ENCODE data around the gene IFNL2.
"Not testable (repeated sequence)": the region's sequence is repeated elsewhere in the genome, so short reads cannot be mapped to it uniquely, and the experiment has no call there.

Gene IFNL2

GRCh38 chr19:39253374-39254149 is 14.6 kb upstream of the IFNL2 start:
- DNase-seq (ENCODE audit: low read depth): no peak

- DNase-seq (ENCODE audit: low read depth): no peak
These were observed 13.5 kb upstream of the IFNL2 start for GRCh38 chr19:39254531-39255345.

GRCh38 chr19:39257227-39257626 is 11.0 kb upstream of the IFNL2 start:
- no peak for DNase-seq (ENCODE audit: low read depth)

- no peak for DNase-seq (ENCODE audit: low read depth)
These were observed 6.5 kb upstream of the IFNL2 start for GRCh38 chr19:39261704-39262103.

DNA sequence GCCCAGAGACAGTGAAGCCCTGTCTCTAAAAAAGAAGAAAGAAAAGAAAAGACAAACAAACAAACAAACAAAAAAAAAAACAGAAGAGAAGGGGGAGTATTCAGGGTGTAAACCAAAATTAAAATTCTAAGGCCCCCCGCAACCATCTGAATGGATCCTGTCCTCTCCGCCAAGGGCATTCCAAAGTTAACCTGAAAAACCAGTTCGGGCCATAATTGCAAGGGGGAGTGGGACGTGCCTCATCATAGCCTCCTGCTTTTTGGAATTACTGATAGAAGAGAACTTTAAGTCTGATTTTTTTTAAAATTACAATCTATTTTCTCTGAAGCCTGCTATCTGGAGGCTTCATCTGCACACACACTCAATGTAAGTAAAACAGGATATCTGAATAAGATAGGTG is 5.7 kb upstream of the IFNL2 start:
- DNase-seq (ENCODE audit: low read depth): no peak

- DNase-seq (ENCODE audit: low read depth): no peak
These were observed 4.3 kb upstream of the IFNL2 start for GRCh38 chr19:39263912-39264305.

- no peak for DNase-seq (ENCODE audit: low read depth)
These were observed 3.6 kb upstream of the IFNL2 start for GRCh38 chr19:39264306-39265290.

DNA sequence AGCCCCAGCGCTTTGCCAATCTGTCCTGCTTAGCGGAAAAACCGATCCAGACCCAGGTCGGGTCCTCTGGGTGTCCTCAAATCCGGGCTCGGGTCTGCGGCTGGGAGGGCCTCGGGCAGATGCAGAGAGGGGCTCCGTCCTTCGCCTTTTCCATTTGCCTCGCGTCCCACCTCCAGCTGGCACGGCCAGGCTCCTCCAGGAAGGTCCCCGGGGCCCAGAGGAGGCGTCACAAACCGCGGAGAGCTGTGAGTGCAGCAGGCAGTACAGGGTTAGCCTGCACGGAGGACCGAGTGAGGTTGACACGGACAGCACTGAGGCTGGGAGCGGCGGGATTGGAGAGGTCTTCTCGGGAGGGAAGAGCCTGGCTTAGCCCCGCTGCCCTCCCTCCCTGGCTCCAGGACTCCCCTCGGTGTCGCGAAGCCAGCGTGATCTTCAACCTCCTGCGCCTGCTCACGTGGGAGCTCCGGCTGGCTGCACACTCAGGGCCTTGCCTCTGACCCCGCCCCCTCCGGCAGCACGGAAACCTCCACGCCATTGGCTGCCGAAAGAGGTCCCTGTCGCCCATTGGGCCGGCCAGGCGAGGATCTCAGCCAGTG is 2.8 kb upstream of the IFNL2 start:
- no peak for DNase-seq (ENCODE audit: low read depth)

DNA sequence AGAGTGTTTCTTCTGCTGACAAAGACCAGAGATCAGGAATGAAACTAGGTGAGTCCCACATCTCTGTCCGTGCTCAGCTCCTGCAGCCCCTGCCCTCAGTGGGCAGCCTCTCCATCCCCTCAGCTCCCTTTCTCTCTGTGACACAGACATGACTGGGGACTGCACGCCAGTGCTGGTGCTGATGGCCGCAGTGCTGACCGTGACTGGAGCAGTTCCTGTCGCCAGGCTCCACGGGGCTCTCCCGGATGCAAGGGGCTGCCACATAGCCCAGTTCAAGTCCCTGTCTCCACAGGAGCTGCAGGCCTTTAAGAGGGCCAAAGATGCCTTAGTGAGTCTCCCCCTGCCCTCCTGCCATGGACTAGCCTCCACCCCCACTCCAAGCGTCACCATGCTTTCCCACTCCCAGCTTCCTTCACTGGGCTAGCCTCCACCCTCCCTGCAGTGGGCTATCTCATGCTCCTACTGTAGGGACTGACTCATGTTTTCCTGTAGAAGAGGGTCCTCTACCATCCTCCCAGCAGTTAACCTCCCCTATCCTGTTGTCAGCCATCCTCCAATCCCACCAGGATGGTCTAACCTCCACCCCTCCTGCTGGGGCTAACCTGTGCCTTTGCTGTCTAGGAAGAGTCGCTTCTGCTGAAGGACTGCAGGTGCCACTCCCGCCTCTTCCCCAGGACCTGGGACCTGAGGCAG is 481 bp downstream of the IFNL2 start:
- not testable (repeated sequence) for DNase-seq (ENCODE audit: low read depth)

DNA sequence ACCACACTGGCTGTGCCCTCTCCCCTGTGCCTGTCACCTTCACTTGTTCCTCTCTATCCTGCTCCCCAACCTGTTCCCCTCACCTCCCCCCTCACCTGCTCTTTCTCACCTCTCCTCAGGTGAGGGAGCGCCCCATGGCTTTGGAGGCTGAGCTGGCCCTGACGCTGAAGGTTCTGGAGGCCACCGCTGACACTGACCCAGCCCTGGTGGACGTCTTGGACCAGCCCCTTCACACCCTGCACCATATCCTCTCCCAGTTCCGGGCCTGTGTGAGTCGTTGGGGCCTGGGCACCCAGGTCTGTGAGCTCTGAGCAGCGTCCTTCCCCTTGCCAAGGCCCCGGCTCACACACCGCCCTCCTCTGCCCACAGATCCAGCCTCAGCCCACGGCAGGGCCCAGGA is 1.2 kb downstream of the IFNL2 start:
- DNase-seq (ENCODE audit: low read depth): not testable (repeated sequence)

DNA sequence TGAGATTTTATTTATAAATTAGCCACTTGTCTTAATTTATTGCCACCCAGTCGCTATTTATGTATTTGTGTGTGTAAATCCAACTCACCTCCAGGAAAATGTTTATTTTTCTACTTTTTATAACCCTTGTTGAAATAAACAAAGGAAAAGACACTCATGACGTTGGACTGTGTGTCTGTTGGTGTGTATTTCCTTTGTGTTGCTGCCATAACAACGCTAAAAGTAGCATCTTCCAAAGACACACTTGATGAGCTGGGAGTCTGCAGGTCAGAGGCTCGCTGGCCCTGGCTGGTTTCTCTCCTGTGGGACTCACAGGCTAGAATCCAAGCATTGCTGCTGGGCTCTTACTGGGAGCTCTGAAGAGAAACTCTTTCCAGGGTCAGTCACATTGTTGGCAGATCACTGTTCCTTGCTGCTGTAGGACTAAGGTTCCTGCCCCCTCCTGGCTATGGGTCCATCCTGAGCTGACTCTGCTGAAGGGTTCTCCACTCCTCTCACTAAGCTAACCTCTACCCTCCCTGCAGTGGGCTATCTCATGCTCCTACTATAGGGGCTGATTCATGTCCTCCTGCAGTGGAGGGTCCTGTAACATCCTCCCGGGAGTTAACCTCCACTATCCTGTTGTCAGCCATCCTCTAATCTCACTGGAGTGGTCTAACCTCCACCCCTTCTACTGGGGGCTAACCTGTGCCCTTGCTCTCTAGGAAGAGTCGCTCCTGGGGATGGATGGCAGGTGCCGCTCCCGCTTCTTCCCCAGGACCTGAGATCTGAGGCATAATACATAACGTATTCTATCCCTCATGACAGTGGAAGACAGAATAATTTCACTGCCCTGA is 2.1 kb downstream of the IFNL2 start:
- no peak for DNase-seq (ENCODE audit: low read depth)

DNA sequence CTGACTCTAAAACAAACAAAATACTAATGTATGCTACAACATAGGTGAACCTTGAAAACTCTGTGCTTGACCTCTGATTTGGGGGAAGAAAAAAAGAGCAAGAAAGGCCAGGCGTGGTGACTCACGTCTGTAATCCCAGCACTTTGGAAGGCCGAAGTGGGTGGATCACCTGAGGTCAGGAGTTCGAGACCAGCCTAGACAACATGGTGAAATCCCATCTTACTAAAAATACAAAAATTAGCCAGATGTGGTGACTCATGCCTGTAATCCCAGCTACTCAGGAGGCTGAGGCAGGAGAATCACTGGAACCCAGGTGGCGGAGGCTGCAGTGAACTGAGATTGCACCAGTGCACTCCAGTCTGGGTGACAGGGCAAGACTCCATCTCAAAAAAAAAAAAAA is 5.7 kb downstream of the IFNL2 start:
- not testable (repeated sequence) for DNase-seq (ENCODE audit: low read depth)

DNA sequence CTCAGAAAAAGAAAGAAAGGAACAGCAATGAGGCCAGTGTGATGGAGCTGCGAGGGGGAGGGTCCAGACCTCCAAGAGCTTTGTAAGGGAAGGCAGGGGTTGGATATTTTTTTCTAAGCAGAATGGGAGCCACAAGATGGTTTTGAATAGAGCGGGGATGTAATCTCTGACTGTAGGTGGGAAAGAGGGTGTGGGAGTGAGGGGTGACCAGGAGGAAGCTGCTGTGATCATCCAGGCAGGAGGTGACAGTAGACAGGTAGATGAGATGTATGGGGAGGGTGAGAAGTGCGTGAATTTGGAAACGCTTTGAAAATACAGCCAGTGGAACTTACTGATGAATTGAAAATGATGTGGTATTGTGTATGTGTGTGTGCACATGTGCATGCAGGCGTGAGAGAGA is 7.4 kb downstream of the IFNL2 start:
- DNase-seq (ENCODE audit: low read depth): no peak

DNA sequence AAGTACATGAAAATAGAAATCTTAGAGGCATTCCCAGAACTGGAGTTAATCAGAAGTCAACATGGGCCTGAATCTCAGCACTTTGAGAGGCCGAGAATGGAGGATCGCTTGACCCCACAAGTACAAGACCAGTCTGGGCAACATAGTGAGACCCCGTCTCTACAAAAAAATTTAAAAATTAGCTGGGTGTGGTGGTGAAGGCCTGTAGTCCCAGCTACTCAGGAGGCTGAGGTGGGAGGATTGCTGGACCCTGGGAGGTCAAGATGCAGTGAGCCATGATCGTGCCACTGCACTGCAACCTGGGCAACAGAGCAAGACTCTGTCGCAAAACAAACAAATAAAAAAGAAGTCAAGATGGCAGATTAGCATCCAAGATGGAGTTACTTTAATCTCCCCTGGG is 8.5 kb downstream of the IFNL2 start:
- DNase-seq (ENCODE audit: low read depth): no peak

DNA sequence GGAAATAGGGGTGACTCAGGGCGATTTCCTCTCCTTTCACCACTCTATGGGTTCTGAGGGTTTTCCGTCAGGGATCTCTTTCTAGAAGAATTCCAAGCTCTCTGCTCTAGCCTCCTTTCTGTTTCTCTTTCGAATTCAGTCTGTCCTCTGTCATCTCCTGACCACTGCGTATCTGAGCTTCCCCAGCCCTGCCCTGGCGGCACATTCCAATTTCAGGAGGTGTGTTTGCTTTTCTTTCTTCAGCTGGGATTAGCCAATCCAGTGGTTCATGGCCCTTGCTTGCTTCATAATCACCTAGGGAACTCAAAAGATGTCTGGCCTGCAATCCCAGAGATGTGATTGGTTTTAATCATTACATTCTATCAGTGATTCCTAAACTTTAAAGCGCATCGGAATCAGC is 9.4 kb downstream of the IFNL2 start:
- DNase-seq (ENCODE audit: low read depth): no peak

DNA sequence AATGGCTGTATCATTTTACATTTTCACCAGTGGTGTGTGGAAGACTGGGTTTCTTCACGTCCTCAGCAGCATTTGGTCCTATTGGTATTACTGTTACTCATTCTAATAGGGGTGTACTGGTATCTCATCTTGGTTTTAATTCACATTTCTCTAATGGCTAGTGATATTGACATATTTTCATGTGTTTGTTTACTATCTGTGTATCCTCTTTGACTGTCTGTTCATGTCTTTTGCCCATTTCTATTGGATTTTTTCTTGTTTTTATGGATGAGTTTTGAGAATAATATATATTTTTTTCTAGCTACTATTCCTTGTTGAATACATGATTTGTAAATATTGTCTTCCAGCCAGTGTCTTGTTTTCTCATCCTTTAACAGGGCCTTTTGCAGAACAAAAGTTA is 13.8 kb downstream of the IFNL2 start:
- no peak for DNase-seq (ENCODE audit: low read depth)

- no peak for DNase-seq (ENCODE audit: low read depth)
These were observed 15.8 kb downstream of the IFNL2 start for GRCh38 chr19:39284032-39284431.

DNA sequence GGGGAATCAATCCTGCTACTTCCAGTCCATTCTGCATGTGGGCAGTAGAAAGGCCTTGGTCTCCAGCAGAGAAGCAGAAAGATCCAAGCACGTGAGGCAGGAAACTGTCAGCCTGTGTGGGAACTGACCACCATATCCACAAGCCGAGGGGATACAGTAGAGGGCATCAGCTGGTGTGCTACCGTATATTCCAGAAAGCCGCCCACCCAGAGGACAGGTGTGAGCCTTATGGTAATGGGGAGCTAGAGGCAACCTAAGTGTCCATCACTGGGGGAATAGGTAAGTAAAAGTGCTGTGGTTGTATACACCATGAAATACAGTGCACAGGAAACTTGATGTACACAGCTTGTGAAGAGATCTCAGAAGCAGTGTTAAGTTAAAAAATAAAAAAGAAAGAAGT is 25.2 kb downstream of the IFNL2 start:
- no peak for DNase-seq (ENCODE audit: low read depth)

DNA sequence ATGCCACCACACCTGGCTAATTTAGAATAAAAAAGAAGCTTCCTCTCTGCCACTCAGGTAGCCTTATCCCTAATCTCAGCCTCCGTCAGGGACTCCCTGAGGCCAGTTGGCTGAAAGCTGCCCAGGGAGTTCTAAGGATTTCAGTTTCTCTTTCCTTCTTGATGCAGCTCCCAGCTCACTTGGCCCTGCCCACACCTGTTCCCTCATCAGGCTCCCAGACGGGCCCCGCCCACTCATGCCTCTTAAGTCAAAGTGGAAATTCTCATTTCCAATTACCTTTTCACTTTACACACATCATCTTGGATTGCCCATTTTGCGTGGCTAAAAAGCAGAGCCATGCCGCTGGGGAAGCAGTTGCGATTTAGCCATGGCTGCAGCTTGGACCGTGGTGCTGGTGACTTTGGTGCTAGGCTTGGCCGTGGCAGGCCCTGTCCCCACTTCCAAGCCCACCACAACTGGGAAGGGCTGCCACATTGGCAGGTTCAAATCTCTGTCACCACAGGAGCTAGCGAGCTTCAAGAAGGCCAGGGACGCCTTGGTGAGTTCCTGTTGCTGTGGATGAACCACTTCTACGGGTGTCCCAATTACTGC is 28.0 kb downstream of the IFNL2 start, which contains the start of gene IFNL1:
Gene IFNL1 (plus strand): TSS at position 353 of the 591 bp plus-strand sequence. CDS start 15 bp downstream, at position 368.
- DNase-seq (ENCODE audit: low read depth): no peak

GRCh38 chr19:39296906-39297305 is 28.7 kb downstream of the IFNL2 start:
- no peak for DNase-seq (ENCODE audit: low read depth)
